ENCODE data around the gene ARHGAP9.

DNA sequence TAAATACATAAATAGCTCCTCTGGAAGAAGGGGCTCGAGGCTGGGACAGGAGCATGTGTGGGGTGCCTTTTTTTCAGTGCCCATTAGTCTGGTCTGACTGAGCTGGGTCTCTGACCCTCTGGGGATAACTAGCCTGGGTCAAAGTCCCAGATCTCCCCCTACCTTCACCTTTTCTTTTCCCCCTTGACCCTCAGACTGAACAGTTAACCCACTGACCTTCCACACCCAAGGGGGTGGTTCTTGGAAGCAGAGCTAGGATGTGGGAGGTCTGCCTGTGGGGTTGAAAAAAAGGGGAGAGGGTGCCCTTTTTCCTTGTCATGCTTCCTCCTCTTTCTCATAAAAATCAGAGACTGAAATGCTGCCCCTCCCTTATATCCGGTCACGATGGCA lies 21.0 kb downstream of the ARHGAP9 start:
- TF ChIP-seq, protein P1, sequence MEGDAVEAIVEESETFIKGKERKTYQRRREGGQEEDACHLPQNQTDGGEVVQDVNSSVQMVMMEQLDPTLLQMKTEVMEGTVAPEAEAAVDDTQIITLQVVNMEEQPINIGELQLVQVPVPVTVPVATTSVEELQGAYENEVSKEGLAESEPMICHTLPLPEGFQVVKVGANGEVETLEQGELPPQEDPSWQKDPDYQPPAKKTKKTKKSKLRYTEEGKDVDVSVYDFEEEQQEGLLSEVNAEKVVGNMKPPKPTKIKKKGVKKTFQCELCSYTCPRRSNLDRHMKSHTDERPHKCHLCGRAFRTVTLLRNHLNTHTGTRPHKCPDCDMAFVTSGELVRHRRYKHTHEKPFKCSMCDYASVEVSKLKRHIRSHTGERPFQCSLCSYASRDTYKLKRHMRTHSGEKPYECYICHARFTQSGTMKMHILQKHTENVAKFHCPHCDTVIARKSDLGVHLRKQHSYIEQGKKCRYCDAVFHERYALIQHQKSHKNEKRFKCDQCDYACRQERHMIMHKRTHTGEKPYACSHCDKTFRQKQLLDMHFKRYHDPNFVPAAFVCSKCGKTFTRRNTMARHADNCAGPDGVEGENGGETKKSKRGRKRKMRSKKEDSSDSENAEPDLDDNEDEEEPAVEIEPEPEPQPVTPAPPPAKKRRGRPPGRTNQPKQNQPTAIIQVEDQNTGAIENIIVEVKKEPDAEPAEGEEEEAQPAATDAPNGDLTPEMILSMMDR (IDR thresholded peaks at IDR 0.05) = no peak
- no peak for TF ChIP-seq POLR2A (IDR thresholded peaks at IDR 0.05)

Measured in tibial nerve (tissue), 3 donors.